Gastroesophageal sphincter (tissue), 3 donors: ENCODE measurements around the gene STX4.

Experiments
- CTCF ChIP-seq, 4 experiments: fragments of 200-600 bp in 2 of 4; fragments of 450-650 bp in 2 of 4; sonication (generic) in 1 of 4; IDR thresholded peaks; one replicate each; pipeline ENCODE4 v1.5.1; 2017 to 2019; ENCODE audit warnings: antibody characterized with exemption in 4 of 4, mild to moderate bottlenecking in 2 of 4, moderate library complexity in 2 of 4
- POLR2A ChIP-seq, 2 donors: fragments of 450-650 bp; IDR thresholded peaks; one replicate each; pipeline ENCODE4 v1.6.1; 2017; ENCODE audit warnings: antibody characterized with exemption in 2 of 2, mild to moderate bottlenecking in 2 of 2, moderate library complexity in 1 of 2

- TF ChIP-seq POLR2A (IDR thresholded peaks at IDR 0.05), result no peak
- no peak for TF ChIP-seq CTCF (IDR thresholded peaks at IDR 0.05)
These were observed 25.7 kb upstream of the STX4 start for GRCh38 chr16:31007684-31008083.
